SH-SY5Y (cell line): Measurements from ENCODE around the gene EML2.

Source experiments
- GATA2 ChIP-seq: IDR thresholded peaks from 2 replicates; pipeline ENCODE4 v1.6.1; 2011; ENCODE audit warnings: mild to moderate bottlenecking, low read depth, low read length
- GATA3 ChIP-seq: IDR thresholded peaks from 2 replicates; pipeline ENCODE4 v1.6.1; 2011; ENCODE audit warnings: low read depth, mild to moderate bottlenecking, low read length, moderate library complexity

DNA sequence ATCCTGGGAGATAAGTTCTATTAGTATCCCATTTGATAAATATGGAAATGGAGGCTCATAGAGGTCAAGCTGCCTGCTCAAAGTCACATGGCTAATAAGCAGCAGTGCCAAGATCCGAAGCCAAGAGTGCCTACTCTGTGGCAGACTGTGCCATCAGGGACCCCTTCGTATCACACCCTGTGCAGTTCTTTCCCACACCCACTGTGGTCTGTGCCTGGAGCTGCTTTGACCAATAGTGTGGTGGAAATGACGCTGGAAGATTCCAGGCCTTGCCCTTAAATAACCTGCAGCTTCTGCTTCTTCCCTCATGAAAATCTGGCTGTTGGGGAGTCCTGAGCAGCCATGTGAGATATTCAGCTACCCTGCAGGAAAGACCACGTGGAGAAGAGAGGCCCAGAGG, 64.7 kb downstream of the EML2 start:
- no peak for TF ChIP-seq GATA2
- TF ChIP-seq GATA3 = no peak
